SK-N-SH (cell line): Measurements from ENCODE around the gene PRKCQ.

ENCODE experiments used
- CTCF ChIP-seq: fragments of 200-600 bp; sonication (generic); IDR thresholded peaks from 2 replicates; pipeline ENCODE4 v1.6.1; 2017; ENCODE audit warnings: antibody characterized with exemption, mild to moderate bottlenecking, moderate library complexity
- EP300 ChIP-seq, 2 experiments: IDR thresholded peaks; 2 replicates each; pipeline versions ENCODE4 v1.4.0 to v1.6.1; 2012; ENCODE audit warnings: borderline replicate concordance in 1 of 2, low read depth in 1 of 2, low read length in 1 of 2
- EZH2phosphoT487 ChIP-seq: fragments of 200-600 bp; sonication (generic); IDR thresholded peaks from 2 replicates; pipeline ENCODE4 v1.6.1; 2017; ENCODE audit warnings: low read depth, mixed run types, mild to moderate bottlenecking, antibody characterized with exemption, moderate library complexity, borderline replicate concordance
- GATA2 ChIP-seq: sonication (generic); formaldehyde crosslinking; IDR thresholded peaks from 2 replicates; pipeline ENCODE4 v1.5.0; 2020; ENCODE audit warnings: mild to moderate bottlenecking, missing genetic modification reagents
- NFIC ChIP-seq: IDR thresholded peaks from 2 replicates; pipeline ENCODE4 v1.4.0; 2012; ENCODE audit warnings: borderline replicate concordance
- RAD21 ChIP-seq: IDR thresholded peaks from 2 replicates; pipeline ENCODE4 v1.6.1; 2012; ENCODE audit warnings: mild to moderate bottlenecking, low read length
- RXRA ChIP-seq: IDR thresholded peaks from 2 replicates; pipeline ENCODE4 v1.4.0; 2012; ENCODE audit warnings: low read depth, mild to moderate bottlenecking, borderline replicate concordance
- TEAD4 ChIP-seq: IDR thresholded peaks from 2 replicates; pipeline ENCODE4 v1.4.0; 2012; ENCODE audit warnings: mild to moderate bottlenecking, borderline replicate concordance; ENCODE audit not compliant: insufficient read depth
- TF ChIP-seq, protein P1 (sequence below): IDR thresholded peaks from 2 replicates; pipeline ENCODE4 v1.4.0; 2012; ENCODE audit warnings: low read depth, borderline replicate concordance

- TF ChIP-seq NFIC (no peak), GATA2 (CRISPR knock-in tag) (no peak), RAD21 (no peak), TEAD4 (no peak), CTCF (no peak), EZH2phosphoT487 (no peak), EP300 (IDR thresholded peaks at IDR 0.05; ENCODE audit: borderline replicate concordance in 1 of 2, low read depth in 1 of 2, low read length in 1 of 2) (no peak), RXRA (no peak)
- TF ChIP-seq, protein P1, sequence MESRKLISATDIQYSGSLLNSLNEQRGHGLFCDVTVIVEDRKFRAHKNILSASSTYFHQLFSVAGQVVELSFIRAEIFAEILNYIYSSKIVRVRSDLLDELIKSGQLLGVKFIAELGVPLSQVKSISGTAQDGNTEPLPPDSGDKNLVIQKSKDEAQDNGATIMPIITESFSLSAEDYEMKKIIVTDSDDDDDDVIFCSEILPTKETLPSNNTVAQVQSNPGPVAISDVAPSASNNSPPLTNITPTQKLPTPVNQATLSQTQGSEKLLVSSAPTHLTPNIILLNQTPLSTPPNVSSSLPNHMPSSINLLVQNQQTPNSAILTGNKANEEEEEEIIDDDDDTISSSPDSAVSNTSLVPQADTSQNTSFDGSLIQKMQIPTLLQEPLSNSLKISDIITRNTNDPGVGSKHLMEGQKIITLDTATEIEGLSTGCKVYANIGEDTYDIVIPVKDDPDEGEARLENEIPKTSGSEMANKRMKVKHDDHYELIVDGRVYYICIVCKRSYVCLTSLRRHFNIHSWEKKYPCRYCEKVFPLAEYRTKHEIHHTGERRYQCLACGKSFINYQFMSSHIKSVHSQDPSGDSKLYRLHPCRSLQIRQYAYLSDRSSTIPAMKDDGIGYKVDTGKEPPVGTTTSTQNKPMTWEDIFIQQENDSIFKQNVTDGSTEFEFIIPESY = no peak
Observed at GRCh38 chr10:6411436-6411835, 168.6 kb downstream of the PRKCQ start.
